ENCODE measurements around the gene MAGI1. TPM values are rescaled to one million over a fixed set of nuclear protein-coding genes. Genes with fewer than 3 reads are reported as not detected.

MAGI1 gene
- total and polyA plus RNA-seq, 12 donors, result 5.7 to 58.2 (median 37.7) TPM

DNA sequence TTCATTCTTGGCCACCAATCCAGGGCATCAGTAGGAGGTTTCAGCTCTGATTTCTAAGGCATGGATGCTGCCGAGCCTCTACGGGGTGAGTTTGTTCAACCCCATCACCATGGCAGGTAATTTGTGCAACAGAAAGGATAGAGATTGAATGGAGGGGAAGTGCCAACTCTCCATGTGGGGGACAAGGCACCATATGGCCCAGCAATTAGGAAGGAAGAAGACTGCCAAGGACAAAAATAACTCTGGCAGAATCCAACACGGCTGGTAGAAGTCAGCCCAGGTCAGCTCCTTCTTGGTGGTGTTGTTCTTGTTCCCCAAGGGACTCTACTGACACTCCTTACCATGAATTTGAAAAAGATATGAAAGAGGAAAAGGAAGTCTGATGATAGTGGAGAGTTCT, 503.9 kb downstream of the MAGI1 start:
- Histone ChIP-seq H3K27me3 (no peaks in the 10 kb centered on the region), H3K4me3 (no peak overlapping the region), H3K9me3 (no peaks in the 10 kb centered on the region), H3K4me1 (peaks cover 0 to 65% (median 25%) of the 10 kb centered on the region in 9 donors), H3K27ac (no peak overlapping the region), H3K36me3 (no peaks in the 10 kb centered on the region)
- DNase-seq (no peak), ATAC-seq (peak in 7 of 8 donors; percentile 42 to 74 (median 70))
- intact Hi-C loops (cut with DNase I), result loop anchor here in 1 of 10 donors (5.0 kb wide), 1 partner anchor 48 kb away; no protein-coding TSS in a partner anchor
- WGBS, 2 donors, result 58% methylated on average over 3 of the region's 3 CpGs
- TF ChIP-seq, protein P1, sequence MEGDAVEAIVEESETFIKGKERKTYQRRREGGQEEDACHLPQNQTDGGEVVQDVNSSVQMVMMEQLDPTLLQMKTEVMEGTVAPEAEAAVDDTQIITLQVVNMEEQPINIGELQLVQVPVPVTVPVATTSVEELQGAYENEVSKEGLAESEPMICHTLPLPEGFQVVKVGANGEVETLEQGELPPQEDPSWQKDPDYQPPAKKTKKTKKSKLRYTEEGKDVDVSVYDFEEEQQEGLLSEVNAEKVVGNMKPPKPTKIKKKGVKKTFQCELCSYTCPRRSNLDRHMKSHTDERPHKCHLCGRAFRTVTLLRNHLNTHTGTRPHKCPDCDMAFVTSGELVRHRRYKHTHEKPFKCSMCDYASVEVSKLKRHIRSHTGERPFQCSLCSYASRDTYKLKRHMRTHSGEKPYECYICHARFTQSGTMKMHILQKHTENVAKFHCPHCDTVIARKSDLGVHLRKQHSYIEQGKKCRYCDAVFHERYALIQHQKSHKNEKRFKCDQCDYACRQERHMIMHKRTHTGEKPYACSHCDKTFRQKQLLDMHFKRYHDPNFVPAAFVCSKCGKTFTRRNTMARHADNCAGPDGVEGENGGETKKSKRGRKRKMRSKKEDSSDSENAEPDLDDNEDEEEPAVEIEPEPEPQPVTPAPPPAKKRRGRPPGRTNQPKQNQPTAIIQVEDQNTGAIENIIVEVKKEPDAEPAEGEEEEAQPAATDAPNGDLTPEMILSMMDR (IDR thresholded peaks at IDR 0.05), result no peak

DNA sequence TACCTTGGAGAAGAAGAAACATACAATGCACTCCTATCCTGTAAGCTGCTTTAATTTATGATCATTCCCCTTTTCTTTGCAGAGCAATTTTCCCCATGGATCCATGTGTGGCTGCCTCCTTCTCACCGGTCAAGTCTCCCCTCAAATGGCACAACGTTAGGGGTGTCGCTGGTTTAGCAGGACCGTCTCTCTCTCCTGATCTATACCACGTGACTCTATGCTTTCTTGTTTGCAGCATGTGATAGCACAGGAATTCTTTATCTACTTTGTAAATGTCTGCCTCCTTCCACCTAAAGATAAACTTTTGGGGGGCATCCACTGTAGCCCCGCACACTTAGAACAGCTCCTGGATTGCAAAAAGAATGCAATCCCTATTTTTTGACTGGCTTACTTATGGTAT, 506.0 kb downstream of the MAGI1 start:
- 83 to 85% methylated on average over 6 of the region's 6 CpGs for WGBS, 2 donors
- intact Hi-C loops (cut with DNase I), result no loop called here
- no peaks in the 10 kb centered on the region for H3K27me3 ChIP-seq
- TF ChIP-seq, protein P1 (IDR thresholded peaks at IDR 0.05), result no peak
- no peak for ATAC-seq
- DNase-seq, result no peak
- H3K9me3 ChIP-seq, result no peaks in the 10 kb centered on the region
- H3K4me3 ChIP-seq, result no peak overlapping the region
- no peaks in the 10 kb centered on the region for H3K36me3 ChIP-seq
- H3K27ac ChIP-seq, result no peak overlapping the region
- H3K4me1 ChIP-seq, result peaks cover 0 to 51% (median 17%) of the 10 kb centered on the region in 9 donors

DNA sequence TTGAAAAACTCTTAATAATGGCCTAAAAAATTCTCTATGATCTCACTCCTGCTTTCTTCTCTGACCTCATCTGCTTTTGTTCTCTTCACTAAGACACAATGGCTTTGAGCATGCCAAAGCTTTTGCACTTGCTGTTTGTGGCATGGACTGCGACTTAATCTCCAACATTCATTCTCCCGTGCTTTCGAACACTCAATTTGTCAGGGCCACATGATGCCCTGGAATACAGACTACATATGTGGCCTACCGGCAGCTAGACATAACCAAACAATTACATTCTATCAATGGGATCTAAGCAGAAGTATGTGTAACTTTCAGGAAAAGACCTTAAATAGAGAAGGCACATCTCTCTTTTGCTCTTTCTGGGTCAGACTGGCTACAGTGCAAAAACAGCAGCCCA, 506.5 kb downstream of the MAGI1 start:
- peaks cover 0 to 51% (median 17%) of the 10 kb centered on the region in 9 donors for H3K4me1 ChIP-seq
- DNase-seq (no peak), ATAC-seq (peak in 4 of 8 donors; percentile 25 to 60 (median 44))
- H3K27me3 ChIP-seq, result no peaks in the 10 kb centered on the region
- H3K27ac ChIP-seq, result peak overlapping the region in 3 of 10 donors; percentile 2 to 17 (median 12)
- TF ChIP-seq, protein P1 (IDR thresholded peaks at IDR 0.05), result no peak
- WGBS, 2 donors, result 46 to 53% methylated on average over 4 of the region's 4 CpGs
- H3K4me3 ChIP-seq, result no peak overlapping the region
- no peaks in the 10 kb centered on the region for H3K9me3 ChIP-seq
- intact Hi-C loops (cut with DNase I), result no loop called here
- H3K36me3 ChIP-seq, result no peaks in the 10 kb centered on the region

DNA sequence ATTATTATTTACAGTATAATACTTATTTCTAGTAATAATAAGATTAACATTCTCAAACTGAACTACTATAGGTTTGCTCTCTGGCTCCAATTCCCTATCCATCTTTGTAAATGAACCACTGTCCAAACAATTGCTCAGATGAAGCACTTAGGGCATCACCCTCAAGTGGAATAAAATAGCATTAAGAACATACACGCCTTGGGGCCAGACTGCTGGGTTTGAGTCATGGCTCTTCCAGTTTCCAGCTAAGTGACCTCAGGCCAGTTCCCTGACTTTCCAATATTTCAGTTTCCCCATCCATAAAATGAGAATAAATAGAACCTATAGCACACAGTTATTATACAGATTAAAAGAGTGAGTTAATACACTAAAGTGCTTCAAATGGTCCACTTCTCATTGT, 507.2 kb downstream of the MAGI1 start:
- no peaks in the 10 kb centered on the region for H3K9me3 ChIP-seq
- peaks cover 0 to 51% (median 17%) of the 10 kb centered on the region in 9 donors for H3K4me1 ChIP-seq
- no peaks in the 10 kb centered on the region for H3K27me3 ChIP-seq
- H3K4me3 ChIP-seq, result no peak overlapping the region
- DNase-seq, result no peak
- WGBS, 2 donors, result 73 to 79% methylated on average over 1 of the region's 1 CpG
- no peak for ATAC-seq
- peak overlapping the region in 2 of 10 donors; percentile 2 to 17 for H3K27ac ChIP-seq
- H3K36me3 ChIP-seq, result no peaks in the 10 kb centered on the region
- TF ChIP-seq, protein P1 (IDR thresholded peaks at IDR 0.05), result no peak
- intact Hi-C loops (cut with DNase I), result no loop called here
